Skin of body (tissue), 2 donors: ENCODE measurements around the gene LCE1D. TPM values are rescaled to one million over a fixed set of nuclear protein-coding genes. Genes with fewer than 3 reads are reported as not detected.

Experiments
- DNase-seq: peaks from one replicate; lab custom pipeline; 2025; lab: John Stamatoyannopoulos, UW
- total RNA-seq: library from RNA; depleted of rRNA; stranded (reverse); fragments of >200 nt; gene quantifications from one replicate; pipeline ENCODE4 v1.2.3, GENCODE V29; 2014

The LCE1D gene, protein sequence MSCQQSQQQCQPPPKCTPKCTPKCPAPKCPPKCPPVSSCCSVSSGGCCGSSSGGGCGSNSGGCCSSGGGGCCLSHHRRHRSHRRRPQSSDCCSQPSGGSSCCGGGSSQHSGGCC
- 1.4 TPM for total RNA-seq

DNA sequence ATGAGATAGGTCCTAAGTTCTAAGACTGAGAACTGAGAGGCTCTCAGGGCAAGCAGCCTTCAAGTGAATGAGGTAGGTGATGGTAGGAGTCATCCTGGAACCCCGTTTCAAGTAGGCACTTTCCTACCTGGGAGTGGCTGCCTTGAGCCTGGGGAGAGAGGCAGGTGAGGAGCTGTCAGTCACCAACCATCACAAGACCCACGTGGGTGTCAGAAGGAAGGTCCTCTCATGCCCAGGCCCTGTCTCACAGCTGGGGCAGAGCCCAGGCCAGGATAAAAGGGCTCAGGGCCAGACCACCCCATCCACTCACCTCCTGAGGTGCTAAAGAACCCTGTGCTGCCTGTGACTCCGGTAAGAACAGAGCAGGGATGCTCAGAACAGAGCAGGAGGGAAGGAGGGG lies at the start of gene LCE1D:
Gene LCE1D (plus strand): TSS at position 301 of the 400 bp plus-strand sequence. CDS start 1,074 bp downstream, outside the sequence.
- no peak for DNase-seq

DNA sequence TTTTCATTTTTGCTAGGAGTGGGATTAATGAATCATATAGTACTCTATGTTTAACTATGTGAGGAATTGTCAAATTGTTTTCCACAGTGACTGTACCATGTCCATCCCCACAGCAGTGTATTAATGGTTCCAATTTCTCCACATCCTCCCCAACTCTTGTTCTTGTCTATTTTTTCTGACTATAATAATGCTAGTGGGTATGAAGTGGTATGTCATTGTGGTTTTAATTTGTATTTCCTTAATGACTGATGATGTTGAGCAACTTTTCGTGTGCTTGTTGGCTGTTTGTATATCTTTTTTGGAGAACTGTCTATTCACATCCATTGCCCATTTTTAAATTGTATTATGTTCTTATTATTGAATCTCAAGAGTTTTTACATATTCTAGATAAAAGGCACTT lies 48.7 kb upstream of the LCE1D start:
- no peak for DNase-seq

DNA sequence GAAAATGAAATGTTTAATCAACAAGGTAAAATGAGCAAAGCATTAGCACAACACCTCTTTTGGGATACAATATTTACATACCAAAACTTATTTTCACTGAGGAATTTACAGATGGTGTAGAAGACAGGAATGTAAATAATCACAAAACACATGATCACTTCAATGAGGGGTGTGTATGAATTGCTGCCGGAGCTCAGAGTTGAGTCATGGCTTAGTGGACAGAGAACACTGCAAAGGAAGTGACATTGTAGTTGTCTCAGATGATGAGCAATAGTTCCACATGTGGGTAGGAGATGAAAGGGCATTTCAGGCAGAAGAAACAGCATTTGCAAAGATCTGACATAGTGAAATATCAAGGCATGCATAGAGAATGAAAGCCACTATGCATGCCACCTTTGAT lies 44.3 kb upstream of the LCE1D start:
- no peak for DNase-seq

DNA sequence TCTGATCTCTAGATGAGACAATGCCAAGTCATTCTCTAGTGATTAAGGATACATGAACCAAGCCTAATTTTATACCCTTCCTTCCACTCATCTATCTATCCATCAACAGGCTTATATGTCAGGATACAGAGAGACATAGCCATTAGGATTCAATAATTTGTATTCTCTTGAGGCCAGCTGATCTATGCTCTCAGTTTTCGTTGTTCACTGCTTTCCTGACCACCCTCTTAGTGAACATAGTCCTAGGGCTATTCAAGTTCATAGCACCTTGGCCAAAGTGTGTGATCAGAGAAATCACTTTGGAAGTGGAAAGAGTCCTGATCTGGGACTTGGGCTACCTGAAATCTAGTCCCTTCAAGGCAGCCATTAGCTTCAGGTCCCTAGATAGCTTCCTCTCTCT lies 42.9 kb upstream of the LCE1D start:
- DNase-seq, result no peak

DNA sequence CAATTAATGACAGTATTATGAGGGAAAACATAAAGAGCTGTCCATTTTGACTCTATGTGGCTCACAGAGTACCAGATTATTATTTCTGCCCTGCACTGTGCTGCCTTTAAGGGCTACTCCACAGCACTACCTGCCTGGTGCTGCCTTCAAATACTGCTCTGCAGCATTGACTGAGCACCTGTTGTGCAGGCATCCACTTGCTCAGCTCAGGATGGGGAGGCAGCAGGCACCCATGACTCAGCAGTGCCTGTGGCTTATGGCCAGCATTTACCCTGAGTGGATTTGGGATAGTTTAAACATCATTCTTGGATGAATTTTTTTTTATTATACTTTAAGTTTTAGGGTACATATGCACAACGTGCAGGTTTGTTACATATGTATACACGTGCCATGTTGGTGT lies 39.6 kb upstream of the LCE1D start:
- DNase-seq, result no peak

DNA sequence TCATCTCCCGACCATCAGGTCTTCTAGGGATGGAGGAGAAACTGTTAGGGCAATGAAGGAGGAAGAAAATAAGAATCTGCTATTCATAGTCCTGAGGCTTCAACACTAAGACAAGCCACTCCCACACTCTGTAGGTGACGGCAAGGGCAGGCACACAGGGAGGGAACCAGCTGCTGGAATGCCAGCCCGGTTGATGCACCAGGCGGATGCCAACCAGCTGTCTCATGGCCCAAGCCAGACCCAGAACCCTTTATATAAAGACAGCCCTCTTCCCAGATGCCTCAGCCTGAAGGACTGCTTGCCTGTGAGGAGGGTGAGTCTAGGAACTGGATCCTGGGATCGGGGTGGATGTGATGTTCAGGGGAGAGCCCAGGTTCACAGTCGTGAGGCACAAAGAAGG lies 38.8 kb upstream of the LCE1D start, which contains the start of gene KPRP:
Gene KPRP (plus strand): TSS at position 279 of the 400 bp plus-strand sequence. CDS start 1,564 bp downstream, outside the sequence.
- DNase-seq, result no peak

DNA sequence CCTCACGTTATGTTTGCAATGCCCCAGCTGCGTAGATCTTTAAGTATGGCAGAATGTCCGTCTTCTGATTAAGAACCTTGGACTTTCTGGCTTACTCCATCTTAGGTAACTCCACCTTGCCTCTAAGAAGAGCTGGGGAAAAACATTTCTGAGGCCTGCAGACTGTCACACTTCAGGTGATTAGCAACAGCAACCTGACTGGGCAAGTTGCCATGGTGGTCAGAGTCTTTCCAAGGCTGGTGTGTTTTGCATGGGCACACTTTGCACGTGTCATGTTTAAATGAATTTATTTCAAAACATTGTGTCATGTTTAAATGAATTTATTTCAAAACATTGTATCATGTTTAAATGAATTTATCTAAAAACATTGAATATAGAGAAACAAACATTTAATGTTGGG lies 37.9 kb upstream of the LCE1D start:
- DNase-seq, result no peak

DNA sequence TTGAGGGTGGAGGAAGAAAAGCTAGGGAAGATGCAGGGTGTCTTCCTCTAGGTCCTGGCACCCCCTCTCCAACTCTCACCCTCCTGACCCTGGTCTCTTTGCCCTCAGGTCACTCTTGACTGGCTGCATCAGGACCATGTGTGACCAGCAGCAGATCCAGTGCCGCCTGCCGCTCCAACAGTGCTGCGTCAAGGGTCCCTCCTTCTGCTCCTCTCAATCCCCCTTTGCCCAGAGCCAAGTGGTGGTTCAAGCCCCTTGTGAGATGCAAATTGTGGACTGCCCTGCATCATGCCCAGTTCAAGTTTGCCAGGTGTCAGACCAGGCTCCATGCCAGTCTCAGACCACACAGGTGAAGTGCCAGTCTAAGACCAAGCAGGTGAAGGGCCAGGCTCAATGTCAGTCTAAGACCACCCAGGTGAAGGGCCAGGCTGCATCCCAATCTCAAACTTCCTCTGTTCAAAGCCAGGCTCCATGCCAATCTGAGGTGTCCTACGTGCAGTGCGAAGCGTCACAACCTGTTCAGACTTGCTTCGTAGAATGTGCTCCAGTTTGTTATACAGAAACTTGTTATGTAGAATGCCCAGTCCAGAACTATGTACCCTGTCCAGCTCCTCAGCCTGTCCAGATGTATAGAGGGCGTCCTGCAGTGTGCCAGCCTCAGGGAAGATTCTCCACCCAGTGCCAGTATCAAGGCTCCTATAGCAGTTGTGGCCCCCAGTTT lies 36.9 kb upstream of the LCE1D start:
- DNase-seq, result no peak

DNA sequence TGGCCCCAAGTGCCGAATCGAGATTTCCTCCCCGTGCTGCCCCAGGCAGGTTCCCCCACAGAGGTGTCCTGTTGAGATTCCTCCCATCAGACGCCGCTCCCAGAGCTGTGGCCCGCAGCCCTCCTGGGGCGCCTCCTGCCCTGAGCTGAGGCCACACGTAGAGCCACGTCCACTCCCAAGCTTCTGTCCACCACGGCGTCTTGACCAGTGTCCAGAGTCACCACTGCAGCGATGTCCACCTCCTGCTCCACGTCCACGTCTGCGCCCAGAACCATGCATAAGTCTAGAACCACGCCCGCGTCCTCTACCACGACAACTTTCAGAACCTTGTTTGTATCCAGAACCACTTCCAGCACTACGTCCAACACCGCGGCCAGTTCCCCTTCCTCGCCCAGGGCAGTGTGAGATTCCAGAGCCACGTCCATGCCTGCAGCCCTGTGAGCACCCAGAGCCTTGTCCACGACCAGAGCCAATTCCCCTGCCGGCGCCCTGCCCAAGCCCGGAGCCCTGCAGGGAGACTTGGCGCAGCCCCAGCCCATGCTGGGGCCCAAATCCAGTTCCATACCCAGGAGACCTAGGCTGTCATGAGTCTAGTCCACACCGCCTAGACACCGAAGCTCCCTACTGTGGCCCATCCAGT lies 35.9 kb upstream of the LCE1D start:
- no peak for DNase-seq

DNA sequence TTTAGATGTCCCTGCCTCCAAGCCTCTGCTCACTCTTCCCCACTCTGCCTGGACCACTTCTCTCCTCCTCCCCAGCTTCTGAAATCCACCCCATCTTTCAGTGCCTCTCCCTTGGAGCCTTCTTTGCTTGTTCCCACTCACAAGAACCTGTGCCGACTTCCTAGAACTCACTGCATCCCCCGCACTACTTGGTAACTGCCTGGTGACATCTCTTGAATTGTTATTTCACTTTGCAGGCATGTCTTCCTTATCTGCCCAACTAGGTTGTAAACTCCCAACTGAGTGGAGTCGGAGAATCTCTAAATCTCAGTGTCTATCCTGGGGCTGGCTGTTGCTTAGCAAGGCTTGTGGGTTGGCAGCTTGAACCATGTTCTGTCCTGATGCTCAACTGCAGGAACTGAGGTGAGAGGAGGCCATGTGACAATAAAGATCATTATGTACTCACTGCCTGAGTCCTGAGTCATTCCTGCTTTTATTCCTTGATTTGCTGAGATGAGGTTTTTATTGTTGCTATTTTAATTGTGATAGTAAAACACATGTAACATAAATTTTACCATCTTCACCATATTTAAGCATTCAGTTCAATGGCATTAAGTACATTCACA lies 34.8 kb upstream of the LCE1D start:
- DNase-seq, result no peak

DNA sequence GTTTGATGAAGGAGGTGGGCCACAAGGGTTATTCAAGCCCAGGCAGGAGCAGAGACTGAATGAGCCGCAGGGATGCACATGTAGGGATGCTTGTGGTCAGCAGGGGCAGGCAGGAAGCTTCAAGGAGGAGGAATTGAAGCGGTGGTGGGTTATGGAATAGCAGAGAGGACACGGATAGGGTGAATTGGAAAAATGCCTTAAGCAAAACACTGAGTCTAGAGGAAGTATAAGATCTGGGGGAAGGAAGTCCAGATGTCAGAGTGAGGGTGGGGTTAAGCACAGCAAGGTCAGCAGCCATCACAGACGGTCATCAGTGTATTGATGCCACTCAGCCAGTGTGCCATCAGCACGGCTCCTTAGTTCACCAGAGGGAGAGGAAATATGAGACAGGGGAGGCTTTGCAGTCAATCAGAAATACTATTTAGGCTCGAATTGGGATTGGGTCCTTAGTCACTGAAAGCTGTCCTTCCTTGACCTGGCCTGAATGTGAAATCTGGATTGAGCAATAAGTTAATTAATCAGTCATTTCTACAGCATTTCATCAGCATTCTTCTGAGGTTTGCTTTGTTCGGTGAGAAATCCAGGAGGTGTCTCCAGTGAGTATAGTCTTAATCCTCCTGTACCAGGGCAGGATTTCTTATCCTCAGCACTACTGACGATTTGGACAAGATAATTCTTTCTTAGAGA lies 27.5 kb upstream of the LCE1D start:
- DNase-seq, result no peak

DNA sequence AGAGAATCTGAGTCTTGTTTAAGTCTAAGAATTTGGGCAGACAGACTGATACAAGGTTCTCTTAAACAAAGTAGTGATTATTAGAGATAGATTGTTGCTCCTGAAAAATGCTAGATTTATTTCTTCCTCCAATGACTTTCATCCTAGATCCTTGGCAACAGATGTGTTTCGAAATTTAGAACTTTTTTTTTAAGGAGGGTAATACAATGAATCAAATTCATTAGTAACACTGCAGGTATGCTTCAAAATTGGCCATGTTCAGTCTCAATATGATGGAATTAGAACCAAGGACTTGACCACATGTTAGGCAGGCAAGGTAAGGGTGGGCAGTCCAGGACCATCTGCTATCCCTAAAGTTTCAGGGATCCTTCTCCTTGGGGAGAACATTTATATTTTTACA lies 26.1 kb upstream of the LCE1D start:
- DNase-seq, result no peak

DNA sequence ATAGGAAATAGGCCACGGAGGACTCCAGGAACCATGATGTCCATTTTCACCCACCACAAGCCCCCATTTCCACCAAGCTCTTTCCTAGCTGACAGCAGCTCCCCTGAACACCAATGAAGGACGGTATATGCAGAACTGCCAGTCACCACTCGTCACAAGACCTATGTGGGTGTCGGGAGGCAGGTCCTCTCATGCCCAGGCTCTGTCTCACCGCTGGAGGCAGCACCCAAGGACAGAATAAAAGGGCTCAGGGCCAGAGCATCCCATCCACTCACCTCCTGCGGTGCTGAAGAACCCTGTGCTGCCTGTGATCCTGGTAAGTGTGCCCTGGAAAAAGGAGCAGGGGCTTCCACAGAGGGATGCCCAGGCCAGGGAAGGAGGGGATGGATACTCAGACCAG lies 21.6 kb upstream of the LCE1D start, which contains the start of gene LCE1F:
Gene LCE1F (plus strand): TSS at position 266 of the 400 bp plus-strand sequence. CDS start 1,232 bp downstream, outside the sequence.
- no peak for DNase-seq

DNA sequence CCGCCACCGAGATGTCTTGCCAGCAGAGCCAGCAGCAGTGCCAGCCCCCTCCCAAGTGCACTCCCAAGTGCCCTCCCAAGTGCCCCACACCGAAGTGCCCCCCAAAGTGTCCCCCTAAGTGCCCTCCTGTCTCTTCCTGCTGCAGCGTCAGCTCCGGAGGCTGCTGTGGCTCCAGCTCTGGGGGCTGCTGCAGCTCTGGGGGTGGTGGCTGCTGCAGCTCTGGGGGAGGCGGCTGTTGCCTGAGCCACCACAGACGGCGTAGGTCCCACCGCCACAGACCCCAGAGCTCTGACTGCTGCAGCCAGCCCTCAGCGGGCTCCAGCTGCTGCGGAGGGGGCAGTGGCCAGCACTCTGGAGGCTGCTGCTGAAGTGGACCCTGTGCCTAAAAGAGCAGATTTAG lies 20.2 kb upstream of the LCE1D start:
- no peak for DNase-seq

DNA sequence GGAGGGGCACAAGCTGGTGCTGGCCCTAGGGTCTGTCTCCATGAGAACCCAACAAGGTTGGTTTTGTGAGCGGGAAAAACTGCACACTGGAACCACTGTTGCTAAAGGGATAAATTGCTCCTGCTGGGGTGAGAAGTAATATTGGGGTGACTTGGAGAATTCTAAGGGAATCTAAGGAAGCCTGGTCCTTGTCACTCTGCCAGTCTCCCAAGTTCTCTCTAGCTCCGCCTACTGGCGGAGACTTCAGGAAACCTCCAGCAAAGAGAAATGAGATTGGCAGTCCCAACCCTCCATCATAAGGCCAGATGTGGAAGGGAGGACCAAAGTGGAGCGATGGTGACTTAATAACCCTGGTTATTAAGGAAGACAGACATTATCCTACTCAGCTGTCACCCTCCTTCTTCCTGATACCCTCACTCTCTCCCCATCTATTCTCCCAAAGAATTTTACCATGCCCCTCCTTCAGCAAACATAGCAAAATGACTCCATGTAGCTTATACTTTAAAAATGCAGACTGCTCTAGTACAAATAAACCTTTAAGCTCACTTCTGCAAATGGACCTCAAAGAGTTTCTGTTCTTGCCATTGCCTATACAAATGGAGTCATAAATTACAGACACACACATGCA lies 18.9 kb upstream of the LCE1D start:
- DNase-seq, result no peak

DNA sequence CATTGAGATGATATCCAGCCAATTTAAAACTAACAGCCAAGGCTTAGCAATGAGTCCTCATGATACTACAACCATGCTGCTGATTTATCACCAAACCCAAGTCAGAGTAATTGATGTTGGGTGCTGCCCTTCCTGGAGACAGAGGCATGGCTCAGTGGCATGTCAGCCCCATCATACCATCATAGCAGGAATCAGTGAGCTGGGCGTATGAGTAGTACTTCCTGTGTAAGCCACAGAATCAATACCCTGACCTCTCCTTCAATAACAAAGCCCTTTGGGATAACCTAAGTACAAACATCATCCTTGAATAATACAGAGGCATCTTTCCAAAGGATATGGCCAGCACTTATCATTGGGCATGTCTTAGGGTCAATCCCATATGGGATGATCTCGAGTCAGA lies 13.4 kb upstream of the LCE1D start:
- no peak for DNase-seq

DNA sequence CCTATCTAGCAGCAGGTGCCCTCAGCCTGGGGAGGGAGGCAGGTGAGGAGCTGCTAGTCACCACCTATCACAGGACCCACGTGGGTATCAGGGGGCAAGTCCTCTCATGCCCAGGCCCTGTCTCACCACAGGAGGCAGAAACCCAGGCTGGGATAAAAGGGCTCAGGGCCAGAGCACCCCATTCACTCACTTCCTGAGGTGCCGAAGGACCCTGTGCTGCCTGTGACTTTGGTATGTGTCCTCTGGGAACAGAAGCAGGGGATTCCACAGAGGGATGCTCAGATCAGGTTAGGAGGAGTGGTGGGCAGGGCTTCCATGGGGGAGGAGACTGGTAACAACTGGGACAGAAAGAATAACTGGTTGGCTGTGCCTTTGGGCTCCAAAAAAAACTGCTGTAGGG lies 10.4 kb upstream of the LCE1D start, which contains the start of gene LCE1E:
Gene LCE1E (plus strand): TSS at position 181 of the 400 bp plus-strand sequence. CDS start 1,043 bp downstream, outside the sequence.
- no peak for DNase-seq

DNA sequence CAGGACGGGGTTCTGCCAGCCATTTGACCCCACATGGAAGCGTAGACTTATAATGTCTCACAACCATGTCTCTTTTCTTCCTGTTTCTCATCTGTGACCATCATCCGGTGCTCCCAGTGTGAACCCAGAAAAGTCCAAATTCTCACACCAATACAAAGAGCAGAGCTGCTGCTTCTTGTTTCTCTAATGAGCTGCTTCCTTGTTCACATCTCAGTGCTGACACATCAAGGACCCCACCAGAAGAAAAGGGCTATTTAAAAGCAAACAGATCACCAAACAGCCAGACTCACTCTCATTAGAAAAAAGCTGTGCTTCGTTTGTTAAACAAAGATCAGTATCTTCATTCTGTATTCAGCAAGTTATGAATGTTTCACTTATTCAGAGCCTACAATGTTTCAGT lies 835 bp upstream of the LCE1D start:
- no peak for DNase-seq

DNA sequence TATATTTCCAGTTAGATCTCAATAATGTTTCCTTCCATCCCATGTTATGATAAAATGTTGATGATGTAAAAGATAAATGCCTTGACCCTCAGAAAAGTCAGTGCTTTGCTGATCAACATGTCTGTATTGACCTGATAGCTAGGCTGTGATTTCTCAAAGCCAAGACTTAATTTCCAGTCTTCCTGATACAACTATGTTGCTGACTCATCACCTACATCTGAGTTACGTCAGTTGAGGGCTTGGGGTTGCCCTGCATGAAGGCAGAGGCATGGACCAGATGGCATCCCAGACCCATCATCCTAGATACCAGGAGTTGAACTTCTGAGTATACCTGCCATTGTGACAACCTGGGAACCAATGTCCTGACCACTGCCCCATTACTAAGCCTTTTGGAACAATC lies 4.8 kb downstream of the LCE1D start:
- DNase-seq, result no peak

DNA sequence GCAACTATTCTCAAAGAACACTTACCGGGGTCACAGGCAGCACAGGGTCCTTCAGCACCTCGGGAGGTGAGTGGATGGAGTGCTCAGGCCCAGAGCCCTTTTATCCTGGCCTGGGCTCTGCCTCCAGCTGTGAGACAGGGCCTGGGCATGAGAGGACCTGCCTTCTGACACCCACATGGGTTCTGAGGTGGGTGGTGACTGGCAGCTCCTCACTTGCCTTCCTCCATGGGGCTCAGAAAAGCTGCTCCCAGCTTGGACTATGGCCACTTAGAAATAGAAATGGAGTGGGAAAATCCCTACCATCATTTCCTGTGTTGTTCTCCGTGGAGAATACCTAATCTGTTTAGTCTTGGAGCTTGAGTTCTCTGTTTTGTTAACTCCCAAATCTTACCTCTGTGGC lies 10.1 kb downstream of the LCE1D start, which contains the start of gene LCE1C:
Gene LCE1C (minus strand): TSS at position 76 of the 400 bp plus-strand sequence. CDS start 1,173 bp downstream, outside the sequence.
- DNase-seq, result no peak

DNA sequence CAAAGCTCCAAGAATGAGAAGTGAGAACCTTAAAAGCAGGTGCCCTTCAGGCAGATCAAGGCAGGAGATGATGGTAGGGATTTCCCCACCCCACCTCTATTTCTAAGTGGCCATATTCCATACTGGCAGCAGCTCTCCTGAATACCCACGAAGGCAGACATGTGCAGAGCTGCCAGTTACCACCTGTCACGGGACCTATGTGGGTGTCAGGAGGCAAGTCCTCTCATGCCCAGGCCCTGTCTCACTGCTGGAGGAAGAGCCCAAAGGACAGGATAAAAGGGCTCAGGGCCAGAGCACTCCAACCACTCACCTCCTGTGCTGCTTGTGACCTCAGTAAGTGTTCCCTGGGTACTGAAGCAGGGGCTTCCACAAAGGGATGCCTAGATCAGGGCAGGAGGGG lies 14.5 kb downstream of the LCE1D start:
- DNase-seq, result no peak
